Breast epithelium (tissue), 3 donors: ENCODE data around the gene ROBO3.

Experiments used
- CTCF ChIP-seq, 3 donors: fragments of 450-650 bp; IDR thresholded peaks; one replicate each; pipeline ENCODE4 v1.5.1; 2016 to 2017; ENCODE audit warnings: antibody characterized with exemption in 3 of 3, mild to moderate bottlenecking in 3 of 3, moderate library complexity in 3 of 3
- POLR2A ChIP-seq: fragments of 450-650 bp; IDR thresholded peaks from one replicate; pipeline ENCODE4 v1.6.1; 2016; ENCODE audit warnings: antibody characterized with exemption, mild to moderate bottlenecking, moderate library complexity
- POLR2AphosphoS5 ChIP-seq, 3 donors: sonication (generic); formaldehyde crosslinking; IDR thresholded peaks; one replicate each; pipeline ENCODE4 v1.6.1; 2017; ENCODE audit warnings: antibody characterized with exemption in 3 of 3

- TF ChIP-seq CTCF (IDR thresholded peaks at IDR 0.05) (no peak), POLR2A (no peak), POLR2AphosphoS5 (IDR thresholded peaks at IDR 0.05) (no peak)
Measured at GRCh38 chr11:124840666-124841065, 24.6 kb upstream of the ROBO3 start.
